Endothelial cell of umbilical vein (primary cell): ENCODE measurements around the gene BCL7C.

ENCODE experiments used
- EZH2 ChIP-seq: IDR thresholded peaks from 2 replicates; pipeline ENCODE4 v1.6.1; 2012; ENCODE audit warnings: borderline replicate concordance, low read depth, mild to moderate bottlenecking, moderate library complexity, low read length, inconsistent platforms; ENCODE audit not compliant: severe bottlenecking
- FOS ChIP-seq: IDR thresholded peaks from 2 replicates; pipeline ENCODE4 v1.6.1; 2011; ENCODE audit warnings: mild to moderate bottlenecking, low read length, moderate library complexity, borderline replicate concordance; ENCODE audit not compliant: insufficient read depth
- MYC ChIP-seq: IDR thresholded peaks from one replicate; pipeline ENCODE4 v1.6.1; 2011; ENCODE audit warnings: mild to moderate bottlenecking, low read depth, low read length
- POLR2A ChIP-seq: IDR thresholded peaks from 2 replicates; pipeline ENCODE4 v1.6.1; 2012; ENCODE audit warnings: low read depth, mild to moderate bottlenecking, control low read depth, low read length
- POLR2AphosphoS5 ChIP-seq: IDR thresholded peaks from 2 replicates; pipeline ENCODE4 v1.6.1; 2012; ENCODE audit warnings: low read depth, mild to moderate bottlenecking, control low read depth, low read length, moderate library complexity; ENCODE audit not compliant: insufficient read depth
- TF ChIP-seq, protein P1 (sequence below), 2 donors: IDR thresholded peaks; 1 replicate in 1 of 2; 2 replicates in 1 of 2; pipeline ENCODE4 v1.5.1; 2011; ENCODE audit warnings: low read length in 2 of 2, mild to moderate bottlenecking in 2 of 2, moderate library complexity in 2 of 2, control low read depth in 1 of 2, inconsistent platforms in 1 of 2, low read depth in 1 of 2; ENCODE audit not compliant: insufficient read depth in 1 of 2; ENCODE audit errors: extremely low read depth in 1 of 2
- TF ChIP-seq, protein P2 (sequence below): IDR thresholded peaks from 2 replicates; pipeline ENCODE4 v1.6.1; 2011; ENCODE audit not compliant: insufficient read depth, insufficient read length

DNA sequence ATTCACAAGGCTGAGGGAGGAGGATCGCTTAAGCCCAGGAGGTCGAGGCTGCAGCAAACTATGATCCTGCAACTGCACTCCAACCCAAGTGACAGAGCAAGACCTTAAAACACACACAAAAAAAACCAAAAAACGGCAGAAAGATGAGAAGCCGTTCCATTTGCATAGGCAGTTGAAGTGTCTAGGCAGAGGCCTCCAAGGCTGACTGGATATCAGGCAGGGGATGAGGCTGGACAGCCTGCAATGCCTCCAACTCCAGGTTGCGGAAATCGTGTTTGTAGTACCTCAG, 27.5 kb upstream of the BCL7C start:
- TF ChIP-seq POLR2AphosphoS5: no peak
- TF ChIP-seq, protein P1, sequence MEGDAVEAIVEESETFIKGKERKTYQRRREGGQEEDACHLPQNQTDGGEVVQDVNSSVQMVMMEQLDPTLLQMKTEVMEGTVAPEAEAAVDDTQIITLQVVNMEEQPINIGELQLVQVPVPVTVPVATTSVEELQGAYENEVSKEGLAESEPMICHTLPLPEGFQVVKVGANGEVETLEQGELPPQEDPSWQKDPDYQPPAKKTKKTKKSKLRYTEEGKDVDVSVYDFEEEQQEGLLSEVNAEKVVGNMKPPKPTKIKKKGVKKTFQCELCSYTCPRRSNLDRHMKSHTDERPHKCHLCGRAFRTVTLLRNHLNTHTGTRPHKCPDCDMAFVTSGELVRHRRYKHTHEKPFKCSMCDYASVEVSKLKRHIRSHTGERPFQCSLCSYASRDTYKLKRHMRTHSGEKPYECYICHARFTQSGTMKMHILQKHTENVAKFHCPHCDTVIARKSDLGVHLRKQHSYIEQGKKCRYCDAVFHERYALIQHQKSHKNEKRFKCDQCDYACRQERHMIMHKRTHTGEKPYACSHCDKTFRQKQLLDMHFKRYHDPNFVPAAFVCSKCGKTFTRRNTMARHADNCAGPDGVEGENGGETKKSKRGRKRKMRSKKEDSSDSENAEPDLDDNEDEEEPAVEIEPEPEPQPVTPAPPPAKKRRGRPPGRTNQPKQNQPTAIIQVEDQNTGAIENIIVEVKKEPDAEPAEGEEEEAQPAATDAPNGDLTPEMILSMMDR (IDR thresholded peaks at IDR 0.05; ENCODE audit: extremely low read depth in 1 of 2, insufficient read depth in 1 of 2, low read depth in 1 of 2, low read length in 2 of 2): no peak
- no peak for TF ChIP-seq EZH2
- TF ChIP-seq POLR2A: no peak
- TF ChIP-seq MYC: no peak
- TF ChIP-seq FOS: no peak
- TF ChIP-seq, protein P2, sequence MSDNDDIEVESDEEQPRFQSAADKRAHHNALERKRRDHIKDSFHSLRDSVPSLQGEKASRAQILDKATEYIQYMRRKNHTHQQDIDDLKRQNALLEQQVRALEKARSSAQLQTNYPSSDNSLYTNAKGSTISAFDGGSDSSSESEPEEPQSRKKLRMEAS: no peak
